H1 (cell line): ENCODE results near the gene NTN1. TPM values are rescaled to one million over a fixed set of nuclear protein-coding genes. Genes with fewer than 3 reads are reported as not detected.

ENCODE experiments used
- CTCF ChIA-PET: fragments of 300-600 bp; sonication (Branson Sonifier 250); formaldehyde crosslinking; loops from one replicate; lab custom pipeline; 2021; ENCODE audit not compliant: partially characterized antibody; lab: Charles Lee
- POLR2A ChIA-PET: fragments of 300-600 bp; sonication (Branson Sonifier 250); formaldehyde crosslinking; loops from one replicate; lab custom pipeline; 2021; ENCODE audit warnings: inconsistent platforms; ENCODE audit not compliant: partially characterized antibody; lab: Charles Lee
- DNase-seq, 2 experiments: peaks; one replicate each; pipeline versions ENCODE4 v3.0.0 to v3.0.0-alpha.2; 2010 to 2022; ENCODE audit warnings: low spot score in 2 of 2, low read depth in 1 of 2, mixed read lengths in 1 of 2
- FAIRE-seq: peaks from 2 replicates; lab custom pipeline; 2011; peaks lifted over from hg19 to GRCh38; lab: Jason Lieb, UNC
- H2AFZ ChIP-seq: 2 replicates; pipeline ENCODE4 v1.8.1; 2012; ENCODE audit warnings: low read length, inconsistent platforms
- H2AK5ac ChIP-seq: 2 replicates; pipeline ENCODE4 v1.6.1; 2013; ENCODE audit warnings: low read depth, low read length
- H2BK120ac ChIP-seq: replicated peaks from 2 replicates; pipeline ENCODE3; 2013; ENCODE audit warnings: low read depth, low read length, inconsistent platforms
- H2BK12ac ChIP-seq: 2 replicates; pipeline ENCODE4 v1.6.1; 2013; ENCODE audit warnings: low read depth, low read length
- H2BK15ac ChIP-seq: 2 replicates; pipeline ENCODE4 v1.6.1; 2013; ENCODE audit warnings: low read length
- H2BK20ac ChIP-seq: 2 replicates; pipeline ENCODE4 v1.6.1; 2013; ENCODE audit warnings: low read length
- H2BK5ac ChIP-seq: 2 replicates; pipeline ENCODE4 v1.6.1; 2013; ENCODE audit warnings: low read depth, low read length
- H3K14ac ChIP-seq: 2 replicates; pipeline ENCODE4 v1.6.1; 2013; ENCODE audit warnings: inconsistent platforms; ENCODE audit not compliant: insufficient read length
- H3K18ac ChIP-seq: 2 replicates; pipeline ENCODE4 v1.6.1; 2013; ENCODE audit warnings: low read length; ENCODE audit errors: extremely low read depth
- H3K23ac ChIP-seq: 2 replicates; pipeline ENCODE4 v1.6.1; 2013; ENCODE audit warnings: inconsistent platforms; ENCODE audit not compliant: insufficient read length
- H3K23me2 ChIP-seq: 2 replicates; pipeline ENCODE4 v1.6.1; 2013; ENCODE audit warnings: low read depth, low read length
- H3K27ac ChIP-seq: 2 replicates; pipeline ENCODE4 v1.6.1; 2011; ENCODE audit warnings: low read depth, low read length, inconsistent platforms
- H3K27me3 ChIP-seq, 4 experiments: replicated peaks in 1 of 4; 1 replicate in 1 of 4; 2 replicates in 3 of 4; pipeline versions ENCODE4 v1.6.1 to v1.8.1; 2011 to 2013; ENCODE audit warnings: low read length in 3 of 4, mild to moderate bottlenecking in 3 of 4, inconsistent platforms in 2 of 4, mixed read lengths in 2 of 4, moderate library complexity in 1 of 4; ENCODE audit not compliant: control insufficient read depth in 3 of 4, insufficient read depth in 3 of 4; ENCODE audit errors: extremely low read depth in 1 of 4
- H3K36me3 ChIP-seq, 4 experiments: 2 replicates each; pipeline versions ENCODE4 v1.6.1 to v1.8.1; 2011 to 2013; ENCODE audit warnings: mild to moderate bottlenecking in 4 of 4, low read length in 3 of 4, moderate library complexity in 2 of 4, control low read depth in 1 of 4, inconsistent platforms in 1 of 4; ENCODE audit not compliant: insufficient read depth in 4 of 4, control insufficient read depth in 2 of 4
- H3K4ac ChIP-seq: replicated peaks from 2 replicates; pipeline ENCODE3; 2013; ENCODE audit warnings: low read length, low read depth, mixed read lengths, inconsistent platforms; ENCODE audit not compliant: insufficient read length
- H3K4me1 ChIP-seq, 4 experiments: replicated peaks in 1 of 4; 1 replicate in 1 of 4; 2 replicates in 3 of 4; pipeline versions ENCODE4 v1.6.1 to v1.8.1; 2011 to 2013; ENCODE audit warnings: low read length in 3 of 4, inconsistent platforms in 2 of 4, mixed read lengths in 1 of 4; ENCODE audit not compliant: insufficient read depth in 4 of 4, control insufficient read depth in 3 of 4
- H3K4me2 ChIP-seq, 2 experiments: 2 replicates each; pipeline versions ENCODE4 v1.6.1 to v1.8.1; 2011 to 2013; ENCODE audit warnings: low read depth in 2 of 2, low read length in 2 of 2, control low read depth in 1 of 2, inconsistent platforms in 1 of 2, mild to moderate bottlenecking in 1 of 2; ENCODE audit not compliant: insufficient read depth in 1 of 2
- H3K4me3 ChIP-seq, 4 experiments: fragments of 200-600, 300-600 bp in 1 of 4; sonication (generic), shearing (Covaris generic), sonication (Bioruptor Twin) in 1 of 4; 2 replicates each; pipeline versions ENCODE4 v1.5.1 to v1.8.1; 2011 to 2016; ENCODE audit warnings: low read length in 4 of 4, low read depth in 3 of 4, control low read depth in 2 of 4, inconsistent platforms in 2 of 4, mild to moderate bottlenecking in 2 of 4, mixed read lengths in 1 of 4, moderate library complexity in 1 of 4; ENCODE audit not compliant: insufficient read depth in 2 of 4; ENCODE audit errors: extremely low read depth in 1 of 4
- H3K56ac ChIP-seq: replicated peaks from 2 replicates; pipeline ENCODE3; 2013; ENCODE audit warnings: low read depth, mild to moderate bottlenecking, mixed read lengths, low read length, inconsistent platforms; ENCODE audit not compliant: insufficient read length
- H3K79me1 ChIP-seq: 2 replicates; pipeline ENCODE4 v1.6.1; 2013; ENCODE audit warnings: low read depth, low read length, control low read depth
- H3K79me2 ChIP-seq, 2 experiments: 2 replicates each; pipeline versions ENCODE4 v1.6.1 to v1.8.1; 2012 to 2013; ENCODE audit warnings: low read length in 2 of 2, mild to moderate bottlenecking in 2 of 2, inconsistent platforms in 1 of 2; ENCODE audit not compliant: insufficient read depth in 2 of 2, control insufficient read depth in 1 of 2
- H3K9ac ChIP-seq, 4 experiments: replicated peaks in 1 of 4; 1 replicate in 1 of 4; 2 replicates in 3 of 4; pipeline versions ENCODE4 v1.6.1 to v1.8.1; 2011 to 2013; ENCODE audit warnings: low read depth in 3 of 4, low read length in 3 of 4, control low read depth in 2 of 4, mild to moderate bottlenecking in 2 of 4, moderate library complexity in 2 of 4, inconsistent platforms in 1 of 4; ENCODE audit errors: extremely low read depth in 1 of 4
- H3K9me3 ChIP-seq, 2 experiments: 2 replicates each; pipeline versions ENCODE4 v1.6.1 to v1.8.1; 2012 to 2013; ENCODE audit warnings: mild to moderate bottlenecking in 2 of 2, moderate library complexity in 2 of 2, control low read depth in 1 of 2, inconsistent platforms in 1 of 2, low read depth in 1 of 2, low read length in 1 of 2, mixed read lengths in 1 of 2; ENCODE audit not compliant: insufficient read depth in 2 of 2
- H4K20me1 ChIP-seq, 2 experiments: replicated peaks in 1 of 2; 2 replicates each; pipeline versions ENCODE3 to v1.8.1; 2011 to 2013; ENCODE audit warnings: inconsistent platforms in 2 of 2, low read length in 2 of 2, mild to moderate bottlenecking in 1 of 2; ENCODE audit not compliant: insufficient read depth in 2 of 2, control insufficient read depth in 1 of 2
- H4K5ac ChIP-seq: 2 replicates; pipeline ENCODE4 v1.6.1; 2013; ENCODE audit warnings: low read length, low read depth, mixed read lengths, inconsistent platforms; ENCODE audit not compliant: insufficient read length
- H4K8ac ChIP-seq: 2 replicates; pipeline ENCODE4 v1.8.0; 2013; ENCODE audit warnings: mild to moderate bottlenecking, moderate library complexity, low read length, inconsistent platforms; ENCODE audit not compliant: insufficient read depth; ENCODE audit errors: extremely low read depth
- H4K91ac ChIP-seq: replicated peaks from 2 replicates; pipeline ENCODE3; 2013; ENCODE audit warnings: low read length, mixed read lengths, inconsistent platforms; ENCODE audit not compliant: insufficient read length
- CHD2 ChIP-seq: IDR thresholded peaks from 2 replicates; pipeline ENCODE4 v1.6.1; 2012; ENCODE audit warnings: low read length, improper control_type of control experiment
- EGR1 ChIP-seq: IDR thresholded peaks from 2 replicates; pipeline ENCODE4 v1.6.1; 2011; ENCODE audit warnings: low read depth, low read length, borderline replicate concordance
- SIRT6 ChIP-seq: IDR thresholded peaks from one replicate; pipeline ENCODE4 v1.7.1; 2012; ENCODE audit warnings: low read length, inconsistent platforms
- WGBS, 2 experiments: shearing (Covaris generic) in 1 of 2; methylation state at CpG; one replicate each; pipeline versions ENCODE4 v1.1.6 to v1.1.7; 2013 to 2015; ENCODE audit warnings: low lambda C conversion rate in 2 of 2, mixed read lengths in 2 of 2, inconsistent platforms in 1 of 2, low coverage in 1 of 2, missing lambda C conversion rate in 1 of 2; ENCODE audit not compliant: insufficient replicate concordance in 2 of 2, insufficient coverage in 1 of 2, insufficient read length in 1 of 2; ENCODE audit errors: extremely low coverage in 1 of 2, missing lambda C conversion rate in 1 of 2; 5-methylcytosine and 5-hydroxymethylcytosine counted together
- polyA plus RNA-seq, 7 experiments: library from polyadenylated mRNA; depleted of rRNA in 3 of 7; stranded (reverse) in 5 of 7; unstranded in 2 of 7; fragments of >200 nt in 5 of 7; fragments of 200-250 nt in 2 of 7; gene quantifications; 1 replicate in 5 of 7; 2 replicates in 1 of 7; 4 replicates in 1 of 7; pipeline versions ENCODE4 v1.2.1 to v1.2.3, GENCODE V29; 2011 to 2013; ENCODE audit warnings: missing spikeins in 2 of 7, mixed read lengths in 2 of 7
- total RNA-seq: library from RNA; stranded (reverse); fragmentation: NEBNext Ultra II Directional; extraction: Animal tissue kit (Norgen Biotek cat#: 25700); gene quantifications from 2 replicates; pipeline ENCODE4 v1.2.1, GENCODE V29; 2021

The NTN1 gene
- total and polyA plus RNA-seq, 2 of the 8 experiments (the other 6 are each of a cell fraction or from before 2014, with no cell fraction given) = 2.0 to 2.3 TPM

GRCh38 chr17:9028202-9028987 lies 7.1 kb downstream of the NTN1 start:
- Histone ChIP-seq H2BK15ac (peak overlapping the region; percentile 48; the same call in 1 of the 2 replicates), H3K23me2 (no peaks in the 10 kb centered on the region; the same call in 1 of the 2 replicates), H3K4me3 (no peak overlapping the region), H4K20me1 (peaks cover 2 to 5% of the 10 kb centered on the region in 2 experiments), H3K79me2 (no peaks in the 10 kb centered on the region), H3K79me1 (no peaks in the 10 kb centered on the region), H3K9me3 (no peaks in the 10 kb centered on the region), H3K18ac (no peak overlapping the region), H2BK120ac (no peak overlapping the region), H3K4ac (no peak overlapping the region), H2BK5ac (no peak overlapping the region), H3K9ac (no peak overlapping the region), H3K4me1 (peaks cover 6 to 17% (median 11%) of the 10 kb centered on the region in 4 experiments; a peak in 6 of 7 replicates), H4K5ac (no peak overlapping the region), H3K23ac (no peak overlapping the region), H3K27me3 (peaks cover 12 to 31% (median 24%) of the 10 kb centered on the region in 4 experiments), H2AK5ac (no peak overlapping the region), H4K91ac (no peak overlapping the region), H2BK12ac (peak overlapping the region; percentile 4; the same call in 1 of the 2 replicates), H2AFZ (no peak overlapping the region), H3K14ac (no peak overlapping the region), H3K56ac (no peak overlapping the region), H2BK20ac (peak overlapping the region; percentile 82; the same call in 1 of the 2 replicates), H4K8ac (no peak overlapping the region), H3K36me3 (peaks cover 0 to under 1% (median 0%) of the 10 kb centered on the region in 4 experiments; a peak in 1 of 8 replicates), H3K4me2 (no peak overlapping the region), H3K27ac (no peak overlapping the region)
- TF ChIP-seq SIRT6 (no peak), EGR1 (no peak), CHD2 (no peak)
- POLR2A ChIA-PET = interaction anchor here (0.9 to 1.5 kb wide), 2 partner anchors 37 to 135 kb away, joined by 3 to 4 read pairs; no protein-coding TSS in a partner anchor
- CTCF ChIA-PET = interaction anchor here (2.5 to 2.9 kb wide), 2 partner anchors 25 to 30 kb away, joined by 9 to 11 read pairs; no protein-coding TSS in a partner anchor
- WGBS, 2 experiments = 83% methylated on average over 11 of the region's 11 CpGs; no CpG with 5 or more reads in 1 of the 2 experiments
- FAIRE-seq = no peak
- DNase-seq = no peak
